NCI-H146 treated with DMSO at 0.1 percent for 48 hours (cell line): Measurements from ENCODE around the gene RIMS4.
"Not testable (repeated sequence)": the region's sequence is repeated elsewhere in the genome, so short reads cannot be mapped to it uniquely, and the experiment has no call there.

ENCODE experiments used
- DNase-seq: peaks from one replicate; lab custom pipeline; 2025; ENCODE audit not compliant: unreplicated experiment; lab: John Stamatoyannopoulos, UW

RIMS4 gene

GRCh38 chr20:44830995-44831394, 20.6 kb upstream of the RIMS4 start:
- DNase-seq, result no peak

GRCh38 chr20:44830523-44830922, 20.2 kb upstream of the RIMS4 start:
- DNase-seq, result no peak

GRCh38 chr20:44829688-44830087, 19.3 kb upstream of the RIMS4 start:
- DNase-seq, result no peak

GRCh38 chr20:44828640-44829039, 18.3 kb upstream of the RIMS4 start:
- DNase-seq, result no peak

GRCh38 chr20:44827401-44827800, 17.1 kb upstream of the RIMS4 start:
- no peak for DNase-seq

GRCh38 chr20:44821576-44821975, 11.2 kb upstream of the RIMS4 start:
- not testable (repeated sequence) for DNase-seq

- no peak for DNase-seq
Observed at GRCh38 chr20:44819936-44820335, 9.6 kb upstream of the RIMS4 start.

- no peak for DNase-seq
Observed at GRCh38 chr20:44817143-44817910, 7.0 kb upstream of the RIMS4 start.

- no peak for DNase-seq
Observed at GRCh38 chr20:44814937-44815336, 4.6 kb upstream of the RIMS4 start.

GRCh38 chr20:44811150-44811685, 872 bp upstream of the RIMS4 start:
- DNase-seq, result no peak

GRCh38 chr20:44810061-44810390, 320 bp downstream of the RIMS4 start:
- no peak for DNase-seq

- no peak for DNase-seq
Observed at GRCh38 chr20:44809380-44810060, 826 bp downstream of the RIMS4 start.

- no peak for DNase-seq
Observed at GRCh38 chr20:44807684-44808056, 2.7 kb downstream of the RIMS4 start.

GRCh38 chr20:44807051-44807683, 3.2 kb downstream of the RIMS4 start:
- DNase-seq, result no peak

GRCh38 chr20:44805979-44806620, 4.2 kb downstream of the RIMS4 start:
- DNase-seq, result no peak

GRCh38 chr20:44805335-44805978, 4.9 kb downstream of the RIMS4 start:
- no peak for DNase-seq

GRCh38 chr20:44803383-44803941, 6.9 kb downstream of the RIMS4 start:
- no peak for DNase-seq

- DNase-seq, result no peak
Observed at GRCh38 chr20:44802702-44803101, 7.6 kb downstream of the RIMS4 start.

- no peak for DNase-seq
Observed at GRCh38 chr20:44800391-44801046, 9.8 kb downstream of the RIMS4 start.

- no peak for DNase-seq
Observed at GRCh38 chr20:44799691-44800090, 10.7 kb downstream of the RIMS4 start.
